HCT116 (cell line): ENCODE results near the gene GPR3. TPM values are rescaled to one million over a fixed set of nuclear protein-coding genes. Genes with fewer than 3 reads are reported as not detected.

Experiments used
- ATAC-seq: fragments of 200-7000 bp; cut with Tn5 transposase; 2 replicates; pipeline ENCODE4 v1.9.1; 2020; ENCODE audit warnings: mild to moderate bottlenecking, moderate library complexity
- BruUV-seq: library from RNA; stranded (reverse); fragments of 400-500 nt; replicated peaks from 2 replicates; lab custom pipeline; 2021; lab: Mats Ljungman, UMichigan
- CTCF ChIA-PET: fragments of 300-600 bp; sonication (Branson Sonifier 250); formaldehyde crosslinking; loops from one replicate; lab custom pipeline; 2021; ENCODE audit warnings: antibody characterized with exemption; lab: Charles Lee
- POLR2A ChIA-PET: fragments of 300-600, 350-600 bp; sonication (Branson Sonifier 250); formaldehyde crosslinking; loops from one replicate; lab custom pipeline; 2021; ENCODE audit warnings: antibody characterized with exemption; lab: Charles Lee
- RAD21 ChIA-PET, 2 experiments: fragments of 300-600 bp; sonication (Branson Sonifier 250); formaldehyde crosslinking; loops; one replicate each; lab custom pipeline; 2023; ENCODE audit warnings: low total read pairs in 2 of 2; ENCODE audit not compliant: uncharacterized antibody in 2 of 2, unreplicated experiment in 2 of 2, low non-redundant PET in 1 of 2; lab: Charles Lee
- DNase-seq: peaks from one replicate; pipeline ENCODE4 v3.0.0-alpha.2; 2010; ENCODE audit warnings: low read depth, low spot score
- H2AFZ ChIP-seq: fragments of 200-600 bp; shearing (Covaris generic), sonication (generic); 2 replicates; pipeline ENCODE4 v1.6.1; 2017; ENCODE audit warnings: low read depth, mixed run types, mixed read lengths, antibody characterized with exemption, low read length; ENCODE audit not compliant: poor library complexity, severe bottlenecking
- H3K27ac ChIP-seq: 2 replicates; pipeline ENCODE4 v1.5.1; 2012; ENCODE audit warnings: low read depth, low read length
- H3K27me3 ChIP-seq: fragments of 200-600 bp; sonication (generic); 2 replicates; pipeline ENCODE4 v1.6.1; 2016; ENCODE audit warnings: mixed run types, low read length, mixed read lengths; ENCODE audit not compliant: insufficient read depth
- H3K36me3 ChIP-seq, 2 experiments: fragments of 200-500 bp in 1 of 2; fragments of 200-600 bp in 1 of 2; sonication (Bioruptor generic) in 1 of 2; sonication (generic) in 1 of 2; 2 replicates each; pipeline versions ENCODE4 v1.5.1 to v1.6.1; 2014 to 2016; ENCODE audit warnings: low read length in 2 of 2, inconsistent platforms in 1 of 2, mixed read lengths in 1 of 2, mixed run types in 1 of 2; ENCODE audit not compliant: insufficient read depth in 2 of 2, control insufficient read depth in 1 of 2
- H3K4me1 ChIP-seq, 2 experiments: fragments of 200-600 bp in 1 of 2; sonication (generic) in 1 of 2; 2 replicates each; pipeline versions ENCODE4 v1.5.1 to v1.6.1; 2012 to 2017; ENCODE audit warnings: low read length in 2 of 2, inconsistent platforms in 1 of 2, mild to moderate bottlenecking in 1 of 2, mixed read lengths in 1 of 2, mixed run types in 1 of 2, moderate library complexity in 1 of 2; ENCODE audit not compliant: insufficient read depth in 2 of 2, control insufficient read depth in 1 of 2
- H3K4me2 ChIP-seq: fragments of 200-600 bp; sonication (generic); 2 replicates; pipeline ENCODE4 v1.6.1; 2017; ENCODE audit warnings: mixed run types, low read length, mixed read lengths
- H3K4me3 ChIP-seq, 2 experiments: fragments of 200-600 bp in 1 of 2; sonication (generic) in 1 of 2; replicated peaks in 1 of 2; 2 replicates each; pipeline ENCODE4 v1.5.1; 2011 to 2016; ENCODE audit warnings: low read length in 2 of 2, control low read depth in 1 of 2, low read depth in 1 of 2, mild to moderate bottlenecking in 1 of 2, mixed read lengths in 1 of 2, mixed run types in 1 of 2
- H3K79me2 ChIP-seq: fragments of 200-600 bp; sonication (generic); 2 replicates; pipeline ENCODE4 v1.6.1; 2017; ENCODE audit warnings: mild to moderate bottlenecking, mixed run types, low read length, moderate library complexity, mixed read lengths; ENCODE audit not compliant: insufficient read depth
- H3K9ac ChIP-seq: fragments of 200-600 bp; sonication (generic); 2 replicates; pipeline ENCODE4 v1.6.1; 2016; ENCODE audit warnings: low read length, mixed read lengths
- H3K9me2 ChIP-seq: fragments of 200-600 bp; sonication (generic), shearing (Covaris generic); 2 replicates; pipeline ENCODE4 v1.6.1; 2017; ENCODE audit warnings: mixed run types, mild to moderate bottlenecking, moderate library complexity; ENCODE audit not compliant: insufficient read depth
- H3K9me3 ChIP-seq, 2 experiments: fragments of 200-500 bp in 1 of 2; fragments of 200-600 bp in 1 of 2; sonication (Bioruptor generic) in 1 of 2; sonication (generic) in 1 of 2; 2 replicates each; pipeline ENCODE4 v1.6.1; 2014 to 2017; ENCODE audit warnings: low read length in 2 of 2, mixed read lengths in 2 of 2, inconsistent platforms in 1 of 2, low read depth in 1 of 2, mild to moderate bottlenecking in 1 of 2, mixed run types in 1 of 2, moderate library complexity in 1 of 2; ENCODE audit not compliant: control insufficient read depth in 1 of 2, insufficient read depth in 1 of 2
- H4K20me1 ChIP-seq: fragments of 200-600 bp; sonication (generic), shearing (Covaris generic); 2 replicates; pipeline ENCODE4 v1.6.1; 2017; ENCODE audit warnings: mixed run types, mild to moderate bottlenecking, moderate library complexity; ENCODE audit not compliant: insufficient read depth
- CEBPB ChIP-seq: IDR thresholded peaks from 2 replicates; pipeline ENCODE4 v1.6.1; 2012; ENCODE audit warnings: low read depth
- ELF1 ChIP-seq: IDR thresholded peaks from 2 replicates; pipeline ENCODE4 v1.6.1; 2012; ENCODE audit warnings: low read depth, borderline replicate concordance
- EZH2 ChIP-seq: fragments of 200-600 bp; sonication (generic); IDR thresholded peaks from 2 replicates; pipeline ENCODE4 v1.6.1; 2017; ENCODE audit warnings: antibody characterized with exemption, mixed run types
- EZH2phosphoT487 ChIP-seq: fragments of 200-600 bp; IDR thresholded peaks from 2 replicates; pipeline ENCODE4 v1.6.1; 2018; ENCODE audit warnings: antibody characterized with exemption, borderline replicate concordance
- FOSL1 ChIP-seq: IDR thresholded peaks from 2 replicates; pipeline ENCODE4 v1.6.1; 2012; ENCODE audit warnings: low read depth
- JUND ChIP-seq: IDR thresholded peaks from 2 replicates; pipeline ENCODE4 v1.6.1; 2012
- POLR2A ChIP-seq: IDR thresholded peaks from 2 replicates; pipeline ENCODE4 v1.7.0; 2011; ENCODE audit warnings: borderline replicate concordance; ENCODE audit not compliant: insufficient read depth, insufficient read length; ENCODE audit errors: extremely low read depth
- SIN3A ChIP-seq: IDR thresholded peaks from 2 replicates; pipeline ENCODE4 v1.6.1; 2012; ENCODE audit warnings: low read depth
- SP1 ChIP-seq: IDR thresholded peaks from 2 replicates; pipeline ENCODE4 v1.6.1; 2012; ENCODE audit warnings: low read depth
- SRF ChIP-seq: IDR thresholded peaks from 2 replicates; pipeline ENCODE4 v1.6.1; 2012; ENCODE audit warnings: low read depth
- YY1 ChIP-seq: IDR thresholded peaks from 2 replicates; pipeline ENCODE4 v1.6.1; 2011; ENCODE audit warnings: low read length, low read depth, moderate library complexity, mild to moderate bottlenecking; ENCODE audit not compliant: insufficient replicate concordance; ENCODE audit errors: extremely low read depth
- intact Hi-C: fragments of 100-400 bp; cut with micrococcal nuclease; formaldehyde crosslinking; loops from 2 replicates; pipeline ENCODE4 v1.10.0; 2022
- total RNA-seq: library from RNA; stranded (reverse); gene quantifications from one replicate; pipeline ENCODE4 v1.2.1, GENCODE V29; 2021; ENCODE audit not compliant: unreplicated experiment
- TF ChIP-seq, protein P1 (sequence below): IDR thresholded peaks from 2 replicates; pipeline ENCODE4 v1.6.1; 2012; ENCODE audit warnings: low read depth
- TF ChIP-seq, protein P2 (sequence below): IDR thresholded peaks from 2 replicates; pipeline ENCODE4 v1.6.1; 2012
- TF ChIP-seq, protein P3 (sequence below): IDR thresholded peaks from 2 replicates; pipeline ENCODE4 v1.6.1; 2011; ENCODE audit warnings: mild to moderate bottlenecking, low read length, moderate library complexity; ENCODE audit not compliant: insufficient replicate concordance; ENCODE audit errors: extremely low read depth

GPR3 gene
- total RNA-seq, 1 experiment from 2014 or later, result 2.8 TPM

DNA sequence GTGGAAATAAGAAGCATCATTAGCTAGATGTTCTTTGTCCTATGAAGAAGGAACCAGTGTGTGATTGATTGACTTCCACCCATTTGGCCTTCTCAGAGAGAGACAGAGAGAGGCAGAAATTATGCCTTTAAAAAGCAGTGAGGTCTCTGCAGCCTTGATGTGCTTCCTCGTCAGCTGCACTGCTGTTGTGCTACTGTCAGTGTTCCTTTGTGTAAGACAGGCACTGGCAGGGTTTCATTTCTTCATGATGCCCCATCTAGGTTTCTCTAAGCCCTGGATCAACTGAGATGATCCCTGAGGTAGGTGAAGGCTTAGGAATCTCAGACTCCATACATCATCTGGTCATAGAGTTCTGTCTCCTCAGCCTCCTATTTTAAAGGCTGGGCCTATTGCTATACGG, 34.9 kb downstream of the GPR3 start:
- H3K27me3 ChIP-seq, result no peaks in the 10 kb centered on the region
- H2AFZ ChIP-seq, result no peak overlapping the region
- ChIA-PET RAD21 (no interaction called here), CTCF (interaction anchor here (1.5 kb wide), 1 partner anchor 11 kb away, joined by 4 read pairs; no protein-coding TSS in a partner anchor), POLR2A (interaction anchor here (1.2 kb wide), 1 partner anchor 9 kb away, joined by 3 read pairs; no protein-coding TSS in a partner anchor)
- peaks cover 5 to 10% of the 10 kb centered on the region in 2 experiments; a peak in 3 of 4 replicates for H3K36me3 ChIP-seq
- peaks cover 62% of the 10 kb centered on the region for H3K79me2 ChIP-seq
- H3K4me2 ChIP-seq, result no peak overlapping the region
- intact Hi-C loops, result no loop called here
- no peaks in the 10 kb centered on the region for H3K9me3 ChIP-seq
- no peak overlapping the region for H3K4me3 ChIP-seq
- H3K27ac ChIP-seq, result no peak overlapping the region
- no peaks in the 10 kb centered on the region for H3K4me1 ChIP-seq
- H3K9me2 ChIP-seq, result no peaks in the 10 kb centered on the region
- TF ChIP-seq CEBPB (no peak), JUND (no peak), ELF1 (no peak), SRF (no peak), POLR2A (no peak), SP1 (no peak), FOSL1 (no peak), YY1 (no peak), SIN3A (no peak), EZH2 (no peak), EZH2phosphoT487 (no peak)
- TF ChIP-seq, protein P1, sequence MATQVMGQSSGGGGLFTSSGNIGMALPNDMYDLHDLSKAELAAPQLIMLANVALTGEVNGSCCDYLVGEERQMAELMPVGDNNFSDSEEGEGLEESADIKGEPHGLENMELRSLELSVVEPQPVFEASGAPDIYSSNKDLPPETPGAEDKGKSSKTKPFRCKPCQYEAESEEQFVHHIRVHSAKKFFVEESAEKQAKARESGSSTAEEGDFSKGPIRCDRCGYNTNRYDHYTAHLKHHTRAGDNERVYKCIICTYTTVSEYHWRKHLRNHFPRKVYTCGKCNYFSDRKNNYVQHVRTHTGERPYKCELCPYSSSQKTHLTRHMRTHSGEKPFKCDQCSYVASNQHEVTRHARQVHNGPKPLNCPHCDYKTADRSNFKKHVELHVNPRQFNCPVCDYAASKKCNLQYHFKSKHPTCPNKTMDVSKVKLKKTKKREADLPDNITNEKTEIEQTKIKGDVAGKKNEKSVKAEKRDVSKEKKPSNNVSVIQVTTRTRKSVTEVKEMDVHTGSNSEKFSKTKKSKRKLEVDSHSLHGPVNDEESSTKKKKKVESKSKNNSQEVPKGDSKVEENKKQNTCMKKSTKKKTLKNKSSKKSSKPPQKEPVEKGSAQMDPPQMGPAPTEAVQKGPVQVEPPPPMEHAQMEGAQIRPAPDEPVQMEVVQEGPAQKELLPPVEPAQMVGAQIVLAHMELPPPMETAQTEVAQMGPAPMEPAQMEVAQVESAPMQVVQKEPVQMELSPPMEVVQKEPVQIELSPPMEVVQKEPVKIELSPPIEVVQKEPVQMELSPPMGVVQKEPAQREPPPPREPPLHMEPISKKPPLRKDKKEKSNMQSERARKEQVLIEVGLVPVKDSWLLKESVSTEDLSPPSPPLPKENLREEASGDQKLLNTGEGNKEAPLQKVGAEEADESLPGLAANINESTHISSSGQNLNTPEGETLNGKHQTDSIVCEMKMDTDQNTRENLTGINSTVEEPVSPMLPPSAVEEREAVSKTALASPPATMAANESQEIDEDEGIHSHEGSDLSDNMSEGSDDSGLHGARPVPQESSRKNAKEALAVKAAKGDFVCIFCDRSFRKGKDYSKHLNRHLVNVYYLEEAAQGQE, result no peak
- TF ChIP-seq, protein P2, sequence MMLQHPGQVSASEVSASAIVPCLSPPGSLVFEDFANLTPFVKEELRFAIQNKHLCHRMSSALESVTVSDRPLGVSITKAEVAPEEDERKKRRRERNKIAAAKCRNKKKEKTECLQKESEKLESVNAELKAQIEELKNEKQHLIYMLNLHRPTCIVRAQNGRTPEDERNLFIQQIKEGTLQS, result no peak
- TF ChIP-seq, protein P3, sequence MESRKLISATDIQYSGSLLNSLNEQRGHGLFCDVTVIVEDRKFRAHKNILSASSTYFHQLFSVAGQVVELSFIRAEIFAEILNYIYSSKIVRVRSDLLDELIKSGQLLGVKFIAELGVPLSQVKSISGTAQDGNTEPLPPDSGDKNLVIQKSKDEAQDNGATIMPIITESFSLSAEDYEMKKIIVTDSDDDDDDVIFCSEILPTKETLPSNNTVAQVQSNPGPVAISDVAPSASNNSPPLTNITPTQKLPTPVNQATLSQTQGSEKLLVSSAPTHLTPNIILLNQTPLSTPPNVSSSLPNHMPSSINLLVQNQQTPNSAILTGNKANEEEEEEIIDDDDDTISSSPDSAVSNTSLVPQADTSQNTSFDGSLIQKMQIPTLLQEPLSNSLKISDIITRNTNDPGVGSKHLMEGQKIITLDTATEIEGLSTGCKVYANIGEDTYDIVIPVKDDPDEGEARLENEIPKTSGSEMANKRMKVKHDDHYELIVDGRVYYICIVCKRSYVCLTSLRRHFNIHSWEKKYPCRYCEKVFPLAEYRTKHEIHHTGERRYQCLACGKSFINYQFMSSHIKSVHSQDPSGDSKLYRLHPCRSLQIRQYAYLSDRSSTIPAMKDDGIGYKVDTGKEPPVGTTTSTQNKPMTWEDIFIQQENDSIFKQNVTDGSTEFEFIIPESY, result no peak
- H3K9ac ChIP-seq, result no peak overlapping the region
- ATAC-seq (no peak), DNase-seq (no peak)
- 0 out of 2 replicates have a peak, but pooled peaks cover 3% of the 10 kb centered on the region for H4K20me1 ChIP-seq
- no TSS peak for BruUV-seq
